Fibroblast of skin of right biceps (primary cell): ENCODE measurements around the gene ARHGAP26.
A peak's percentile ranks its signal among the peaks of the same experiment; 100 is the strongest.
"Not testable (repeated sequence)": the region's sequence is repeated elsewhere in the genome, so short reads cannot be mapped to it uniquely, and the experiment has no call there.

ENCODE experiments used
- DNase-seq: peaks from one replicate; pipeline ENCODE4 v3.0.0-alpha.2; 2013

Gene ARHGAP26

GRCh38 chr5:143074414-143074996 lies 304.3 kb downstream of the ARHGAP26 start:
- no peak for DNase-seq

- no peak for DNase-seq
Observed at GRCh38 chr5:143076377-143076776, 306.2 kb downstream of the ARHGAP26 start.

- DNase-seq = no peak
Observed at GRCh38 chr5:143077453-143078103, 307.4 kb downstream of the ARHGAP26 start.

GRCh38 chr5:143078313-143078712 lies 308.1 kb downstream of the ARHGAP26 start:
- no peak for DNase-seq

GRCh38 chr5:143078971-143079370 lies 308.8 kb downstream of the ARHGAP26 start:
- DNase-seq = no peak

GRCh38 chr5:143080407-143080806 lies 310.2 kb downstream of the ARHGAP26 start:
- DNase-seq = no peak

- DNase-seq = no peak
Observed at GRCh38 chr5:143080982-143081381, 310.8 kb downstream of the ARHGAP26 start.

GRCh38 chr5:143083006-143083405 lies 312.8 kb downstream of the ARHGAP26 start:
- no peak for DNase-seq

- DNase-seq = no peak
Observed at GRCh38 chr5:143084407-143084806, 314.2 kb downstream of the ARHGAP26 start.

GRCh38 chr5:143085319-143085917 lies 315.2 kb downstream of the ARHGAP26 start:
- DNase-seq = peak; percentile 61

GRCh38 chr5:143086546-143086907 lies 316.4 kb downstream of the ARHGAP26 start:
- DNase-seq = no peak

- peak; percentile 56 for DNase-seq
Observed at GRCh38 chr5:143086908-143087637, 316.9 kb downstream of the ARHGAP26 start.

GRCh38 chr5:143088702-143089101 lies 318.5 kb downstream of the ARHGAP26 start:
- DNase-seq = not testable (repeated sequence)

GRCh38 chr5:143090044-143090443 lies 319.9 kb downstream of the ARHGAP26 start:
- DNase-seq = not testable (repeated sequence)

GRCh38 chr5:143092711-143093451 lies 322.7 kb downstream of the ARHGAP26 start:
- not testable (repeated sequence) for DNase-seq

GRCh38 chr5:143093452-143094086 lies 323.4 kb downstream of the ARHGAP26 start:
- no peak for DNase-seq

- peak; percentile 85 for DNase-seq
Observed at GRCh38 chr5:143094087-143094521, 323.9 kb downstream of the ARHGAP26 start.

GRCh38 chr5:143094608-143095007 lies 324.4 kb downstream of the ARHGAP26 start:
- not testable (repeated sequence) for DNase-seq

- no peak for DNase-seq
Observed at GRCh38 chr5:143101121-143101520, 330.9 kb downstream of the ARHGAP26 start.

GRCh38 chr5:143101725-143102386 lies 331.7 kb downstream of the ARHGAP26 start:
- no peak for DNase-seq

- DNase-seq = no peak
Observed at GRCh38 chr5:143102411-143102810, 332.2 kb downstream of the ARHGAP26 start.
